ENCODE results near the gene MARCHF6. TPM values are rescaled to one million over a fixed set of nuclear protein-coding genes. Genes with fewer than 3 reads are reported as not detected.

Gene MARCHF6
- total and polyA plus RNA-seq, 2 donors (not counting 1 experiment from before 2014, with no cell fraction given): 69.0 to 201 TPM

DNA sequence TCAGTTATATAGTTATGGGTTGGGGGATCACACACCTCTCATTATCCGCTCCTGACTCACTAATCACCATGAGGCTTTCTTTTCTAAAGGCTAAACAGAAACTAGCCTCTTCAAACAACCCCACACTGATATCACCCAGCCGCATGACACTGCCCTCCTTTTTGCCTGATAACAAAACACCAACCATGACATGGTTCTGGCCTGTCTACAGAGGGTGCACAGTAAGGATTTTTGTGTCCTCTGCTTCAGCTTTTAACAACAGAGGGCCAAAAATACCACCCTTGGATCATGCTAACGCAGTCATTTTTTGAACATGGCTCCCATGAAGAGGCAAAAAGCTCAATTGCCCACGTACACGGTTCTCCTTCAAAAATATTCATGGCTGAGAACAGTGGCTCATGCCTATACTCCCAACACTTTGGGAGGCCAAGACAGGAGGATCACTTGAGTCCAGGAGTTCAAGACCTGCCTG is 49.8 kb upstream of the MARCHF6 start:
- Histone ChIP-seq H3K9ac (ENCODE audit: low read length) (no peak overlapping the region), H3K4me1 (ENCODE audit: control insufficient read depth in 2 of 2, insufficient read depth in 2 of 2, low read length in 2 of 2) (peaks cover 3 to 5% of the 10 kb centered on the region in 2 donors), H3K4me2 (replicated peaks; ENCODE audit: low read depth, low read length, poor library complexity, severe bottlenecking) (no peak overlapping the region), H3K36me3 (replicated peaks in 1 of 2; ENCODE audit: control extremely low read depth in 1 of 2, control insufficient read depth in 1 of 2, extremely low read depth in 1 of 2, insufficient read depth in 2 of 2, low read length in 1 of 2) (no peaks in the 10 kb centered on the region), H3K9me3 (ENCODE audit: control extremely low read depth in 1 of 3, control insufficient read depth in 2 of 3, insufficient read depth in 1 of 3, low read length in 2 of 3) (peaks cover 0 to 2% (median 0%) of the 10 kb centered on the region in 3 donors), H3K4me3 (ENCODE audit: control extremely low read depth in 1 of 5, extremely low read depth in 1 of 5, insufficient read depth in 1 of 5, low read depth in 2 of 5, low read length in 4 of 5) (no peak overlapping the region), H3K27me3 (replicated peaks in 1 of 4; ENCODE audit: control extremely low read depth in 1 of 4, control insufficient read depth in 3 of 4, insufficient read depth in 4 of 4, low read length in 3 of 4) (peaks cover 0 to 23% (median 11%) of the 10 kb centered on the region in 4 experiments), H4K20me1 (ENCODE audit: control insufficient read depth, insufficient read depth, low read length, poor library complexity, severe bottlenecking) (no peaks in the 10 kb centered on the region), H3K27ac (ENCODE audit: low read length in 2 of 2) (no peak overlapping the region), H2AFZ (ENCODE audit: insufficient read depth, low read depth, low read length, poor library complexity, severe bottlenecking) (no peak overlapping the region), H3K79me2 (ENCODE audit: control insufficient read depth, insufficient read depth, low read length) (no peaks in the 10 kb centered on the region)
- peaks cover 6% of the 10 kb centered on the region for H3K4me1 Mint-ChIP-seq
- H3K4me3 Mint-ChIP-seq: no peak overlapping the region
- intact Hi-C loops (cut with micrococcal nuclease): no loop called here
- POLR2A ChIA-PET: no interaction called here
- ATAC-seq (ENCODE audit: low read depth): no peak
- CTCF ChIA-PET: interaction anchor here (1.0 kb wide), 1 partner anchor 20 kb away, joined by 3 read pairs; no protein-coding TSS in a partner anchor
- no peak for DNase-seq
- H3K27ac Mint-ChIP-seq: no peak overlapping the region
- H3K9me3 Mint-ChIP-seq (ENCODE audit: insufficient read depth): no peaks in the 10 kb centered on the region
- WGBS (ENCODE audit: insufficient coverage): 94% methylated on average over 4 of the region's 5 CpGs
- H3K27me3 Mint-ChIP-seq: peaks cover 31% of the 10 kb centered on the region
- TF ChIP-seq EZH2 (IDR thresholded peaks at IDR 0.05; ENCODE audit: borderline replicate concordance, insufficient read depth, low read depth, low read length, poor library complexity, severe bottlenecking): no peak
- TF ChIP-seq, protein P1, sequence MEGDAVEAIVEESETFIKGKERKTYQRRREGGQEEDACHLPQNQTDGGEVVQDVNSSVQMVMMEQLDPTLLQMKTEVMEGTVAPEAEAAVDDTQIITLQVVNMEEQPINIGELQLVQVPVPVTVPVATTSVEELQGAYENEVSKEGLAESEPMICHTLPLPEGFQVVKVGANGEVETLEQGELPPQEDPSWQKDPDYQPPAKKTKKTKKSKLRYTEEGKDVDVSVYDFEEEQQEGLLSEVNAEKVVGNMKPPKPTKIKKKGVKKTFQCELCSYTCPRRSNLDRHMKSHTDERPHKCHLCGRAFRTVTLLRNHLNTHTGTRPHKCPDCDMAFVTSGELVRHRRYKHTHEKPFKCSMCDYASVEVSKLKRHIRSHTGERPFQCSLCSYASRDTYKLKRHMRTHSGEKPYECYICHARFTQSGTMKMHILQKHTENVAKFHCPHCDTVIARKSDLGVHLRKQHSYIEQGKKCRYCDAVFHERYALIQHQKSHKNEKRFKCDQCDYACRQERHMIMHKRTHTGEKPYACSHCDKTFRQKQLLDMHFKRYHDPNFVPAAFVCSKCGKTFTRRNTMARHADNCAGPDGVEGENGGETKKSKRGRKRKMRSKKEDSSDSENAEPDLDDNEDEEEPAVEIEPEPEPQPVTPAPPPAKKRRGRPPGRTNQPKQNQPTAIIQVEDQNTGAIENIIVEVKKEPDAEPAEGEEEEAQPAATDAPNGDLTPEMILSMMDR (IDR thresholded peaks at IDR 0.05): no peak

- Histone ChIP-seq H3K9me3 (ENCODE audit: control extremely low read depth in 1 of 3, control insufficient read depth in 2 of 3, insufficient read depth in 1 of 3, low read length in 2 of 3) (peaks cover 0 to 2% (median 0%) of the 10 kb centered on the region in 3 donors), H3K27me3 (replicated peaks in 1 of 4; ENCODE audit: control extremely low read depth in 1 of 4, control insufficient read depth in 3 of 4, insufficient read depth in 4 of 4, low read length in 3 of 4) (peaks cover 0 to 27% (median 15%) of the 10 kb centered on the region in 4 experiments), H3K4me3 (ENCODE audit: control extremely low read depth in 1 of 5, extremely low read depth in 1 of 5, insufficient read depth in 1 of 5, low read depth in 2 of 5, low read length in 4 of 5) (no peak overlapping the region), H3K79me2 (ENCODE audit: control insufficient read depth, insufficient read depth, low read length) (no peaks in the 10 kb centered on the region), H2AFZ (ENCODE audit: insufficient read depth, low read depth, low read length, poor library complexity, severe bottlenecking) (no peak overlapping the region), H3K9ac (ENCODE audit: low read length) (no peak overlapping the region), H3K4me2 (replicated peaks; ENCODE audit: low read depth, low read length, poor library complexity, severe bottlenecking) (no peak overlapping the region), H3K4me1 (ENCODE audit: control insufficient read depth in 2 of 2, insufficient read depth in 2 of 2, low read length in 2 of 2) (peaks cover 3 to 5% of the 10 kb centered on the region in 2 donors), H4K20me1 (ENCODE audit: control insufficient read depth, insufficient read depth, low read length, poor library complexity, severe bottlenecking) (no peaks in the 10 kb centered on the region), H3K27ac (ENCODE audit: low read length in 2 of 2) (no peak overlapping the region), H3K36me3 (replicated peaks in 1 of 2; ENCODE audit: control extremely low read depth in 1 of 2, control insufficient read depth in 1 of 2, extremely low read depth in 1 of 2, insufficient read depth in 2 of 2, low read length in 1 of 2) (no peaks in the 10 kb centered on the region)
- DNase-seq (no peak), ATAC-seq (ENCODE audit: low read depth) (no peak)
- CTCF ChIA-PET: interaction anchor here (1.0 kb wide), 1 partner anchor 21 kb away, joined by 3 read pairs; no protein-coding TSS in a partner anchor
- TF ChIP-seq, protein P1 (IDR thresholded peaks at IDR 0.05): no peak
- no peak for TF ChIP-seq EZH2 (IDR thresholded peaks at IDR 0.05; ENCODE audit: borderline replicate concordance, insufficient read depth, low read depth, low read length, poor library complexity, severe bottlenecking)
- Mint-ChIP-seq H3K9me3 (ENCODE audit: insufficient read depth) (no peaks in the 10 kb centered on the region), H3K27ac (no peak overlapping the region), H3K4me3 (no peak overlapping the region), H3K27me3 (peaks cover 36% of the 10 kb centered on the region), H3K4me1 (peaks cover 6% of the 10 kb centered on the region)
- whole genome bisulfite sequencing (ENCODE audit: insufficient coverage): 80% methylated on average over 3 of the region's 5 CpGs
- POLR2A ChIA-PET: no interaction called here
- intact Hi-C loops (cut with micrococcal nuclease): no loop called here
Observed at GRCh38 chr5:10304932-10305331, 48.6 kb upstream of the MARCHF6 start.
